Measurements from ENCODE around the gene HOXA4.

GRCh38 chr7:27105301-27106031 lies 25.1 kb downstream of the HOXA4 start:
- no peak for TF ChIP-seq CTCF (IDR thresholded peaks at IDR 0.05)
- no peak for TF ChIP-seq POLR2A (IDR thresholded peaks at IDR 0.05)
- no peak for TF ChIP-seq POLR2AphosphoS5 (IDR thresholded peaks at IDR 0.05; ENCODE audit: insufficient read depth in 1 of 2, low read depth in 1 of 2)
